GM12801 (cell line): ENCODE results near the gene MED17.

Source experiments
- CTCF ChIP-seq: IDR thresholded peaks from one replicate; pipeline ENCODE4 v1.5.1; 2011; ENCODE audit warnings: control low read depth; ENCODE audit not compliant: insufficient read length; ENCODE audit errors: extremely low read depth

Gene MED17

GRCh38 chr11:93861808-93862207 lies 77.7 kb downstream of the MED17 start:
- TF ChIP-seq CTCF = no peak
